GM19468 (cell line): Measurements from ENCODE around the gene CDYL2.
"Not testable (repeated sequence)": the region's sequence is repeated elsewhere in the genome, so short reads cannot be mapped to it uniquely, and the experiment has no call there.

Experiments used
- ATAC-seq: cut with Tn5 transposase; IDR thresholded peaks from one replicate; pipeline ENCODE4 v1.9.1; 2021; ENCODE audit warnings: mild to moderate bottlenecking, moderate library complexity, moderate number of reproducible peaks; ENCODE audit not compliant: unreplicated experiment; ENCODE audit errors: extremely low read depth

The CDYL2 gene

GRCh38 chr16:80809366-80809765 lies 5.0 kb upstream of the CDYL2 start:
- ATAC-seq: no peak

GRCh38 chr16:80807906-80808305 lies 3.5 kb upstream of the CDYL2 start:
- ATAC-seq: no peak

- ATAC-seq: no peak
These were observed 2.5 kb upstream of the CDYL2 start for GRCh38 chr16:80806927-80807340.

DNA sequence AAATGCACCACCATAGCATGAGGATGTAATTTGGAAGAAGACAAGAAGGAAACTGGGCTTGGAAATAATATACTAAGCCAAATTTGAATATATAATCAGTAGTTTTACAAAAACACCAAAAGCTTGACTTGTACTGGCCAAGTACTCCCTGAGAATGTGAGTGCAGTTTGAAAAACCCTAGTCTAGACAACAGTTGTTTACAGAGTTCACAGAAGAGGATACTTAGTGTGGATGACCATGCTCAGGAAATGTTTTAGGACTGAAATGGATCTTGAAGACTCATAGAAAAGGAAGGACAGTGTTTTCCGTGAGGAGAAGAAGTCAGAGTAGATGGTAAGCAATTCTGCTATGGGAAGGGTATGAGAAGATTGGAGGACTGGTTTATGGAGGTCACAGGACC lies 1.9 kb upstream of the CDYL2 start:
- no peak for ATAC-seq

DNA sequence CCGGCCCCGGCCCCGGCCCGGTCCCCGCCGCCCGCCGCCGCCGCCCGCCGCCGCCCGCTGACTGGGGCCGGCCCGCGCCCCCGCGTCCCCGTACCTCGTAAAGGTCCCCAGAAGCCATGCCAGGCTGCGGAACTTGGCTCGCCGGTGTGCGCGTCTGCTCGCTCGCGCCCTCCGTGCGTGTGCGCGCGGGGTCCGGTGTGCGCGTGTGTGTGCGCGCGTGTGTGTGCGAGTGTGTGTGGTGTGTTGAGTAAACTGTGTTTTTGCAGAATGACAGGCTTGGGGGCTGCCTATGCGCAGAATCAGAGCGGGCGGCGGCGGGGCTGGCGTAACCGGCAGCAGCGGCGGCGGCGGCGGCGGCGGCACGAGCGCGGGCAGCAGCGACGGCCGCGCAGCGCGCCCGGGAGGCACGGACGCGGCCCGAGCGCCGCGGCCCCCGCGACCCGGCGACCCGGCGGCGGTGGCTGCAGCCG lies 307 bp downstream of the CDYL2 start:
- peak; percentile 21 for ATAC-seq

DNA sequence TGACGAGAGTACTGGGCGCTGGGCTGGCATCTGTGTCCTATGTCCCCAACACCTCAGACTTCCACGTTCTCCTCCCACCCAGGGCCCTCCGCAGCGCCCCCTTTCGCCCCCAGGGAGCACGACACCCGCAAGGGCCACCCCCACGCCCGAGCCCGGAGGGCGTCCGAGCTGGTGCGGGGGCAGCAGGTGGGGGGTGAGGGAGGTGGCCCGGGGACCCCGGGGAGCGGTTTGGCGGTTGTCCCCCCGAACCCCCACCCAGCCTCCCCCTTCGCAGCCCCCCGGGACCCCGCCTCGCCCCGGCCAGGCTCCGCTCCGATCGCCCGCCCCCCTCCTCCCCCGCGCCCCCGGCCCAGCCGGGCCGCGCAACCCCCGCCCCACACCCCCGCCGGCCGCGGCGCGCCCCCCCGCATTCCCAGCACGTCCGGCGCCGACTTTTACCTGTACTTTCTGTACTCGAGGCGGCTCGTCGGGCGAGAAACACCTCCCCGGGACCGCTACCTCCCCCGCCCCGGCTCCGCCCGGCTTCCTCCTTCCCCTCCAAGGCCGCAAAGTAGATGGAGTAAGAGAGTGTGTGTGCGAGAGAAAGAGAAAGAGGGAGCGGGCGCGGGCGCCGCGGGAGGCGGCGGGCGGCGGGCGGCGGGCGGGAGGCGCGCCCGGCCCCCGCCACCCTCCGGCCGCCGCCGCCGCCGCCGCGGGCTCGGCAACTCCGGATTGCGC lies 901 bp downstream of the CDYL2 start:
- ATAC-seq: no peak

DNA sequence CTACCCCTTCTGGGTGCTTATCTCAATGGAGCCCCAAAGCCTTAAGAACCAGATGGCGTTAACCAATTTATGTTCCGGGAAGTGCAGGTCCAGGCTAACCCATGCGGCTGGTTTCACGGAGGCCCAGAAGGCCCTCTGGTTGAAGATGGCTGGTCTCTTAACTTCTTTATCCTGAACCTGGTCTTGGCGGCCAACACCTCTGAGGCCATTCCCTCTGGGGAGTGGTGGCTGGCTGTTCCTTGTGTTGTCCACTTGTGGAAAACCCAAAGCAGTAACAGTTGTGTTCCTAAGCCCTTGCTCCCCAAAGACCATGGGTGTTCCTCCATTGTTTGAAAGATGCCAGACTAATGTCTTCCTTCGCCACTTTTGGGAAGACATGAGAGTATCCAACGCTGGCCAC lies 1.5 kb downstream of the CDYL2 start:
- ATAC-seq: no peak

DNA sequence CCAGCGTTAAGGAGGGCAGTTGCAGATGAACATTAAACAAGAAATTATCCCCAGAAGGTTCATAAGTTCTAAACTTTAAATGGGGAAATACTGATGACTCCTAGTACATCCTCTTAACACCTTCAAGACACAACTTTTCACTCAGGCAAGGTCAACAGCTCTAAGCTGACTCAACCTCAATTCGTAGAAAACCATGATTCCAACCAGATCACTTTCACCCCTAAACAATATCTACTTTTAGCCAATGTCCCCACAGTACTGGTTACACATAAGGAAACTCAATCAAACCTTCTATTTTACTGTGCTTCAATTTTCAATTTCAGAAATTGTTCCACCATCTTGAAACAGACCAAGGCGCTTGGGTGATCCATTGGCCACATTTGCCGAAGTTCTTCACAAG lies 2.3 kb downstream of the CDYL2 start:
- ATAC-seq: no peak

GRCh38 chr16:80794071-80794470 lies 10.3 kb downstream of the CDYL2 start:
- no peak for ATAC-seq

GRCh38 chr16:80792031-80792430 lies 12.4 kb downstream of the CDYL2 start:
- no peak for ATAC-seq

GRCh38 chr16:80791411-80791810 lies 13.0 kb downstream of the CDYL2 start:
- ATAC-seq: no peak

- ATAC-seq: no peak
These were observed 13.6 kb downstream of the CDYL2 start for GRCh38 chr16:80790751-80791150.

DNA sequence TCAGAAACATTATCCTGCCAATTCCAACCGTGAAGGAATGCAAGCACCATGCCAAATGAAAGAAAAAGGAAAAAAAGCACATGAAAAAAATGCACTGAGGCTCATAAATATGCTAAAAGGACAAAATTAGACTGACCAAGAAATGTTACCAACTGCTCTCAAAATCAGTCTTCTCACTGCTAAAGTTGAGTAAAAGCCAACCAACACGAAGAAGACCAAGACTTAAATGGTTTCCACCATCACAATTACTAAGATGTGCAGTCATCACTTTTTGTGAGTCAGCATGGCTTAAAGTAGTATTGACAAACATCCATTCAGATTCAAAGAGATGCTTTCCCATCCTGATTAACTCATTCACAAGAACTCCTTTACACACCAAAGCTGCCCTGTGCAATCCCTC lies 16.4 kb downstream of the CDYL2 start:
- no peak for ATAC-seq

DNA sequence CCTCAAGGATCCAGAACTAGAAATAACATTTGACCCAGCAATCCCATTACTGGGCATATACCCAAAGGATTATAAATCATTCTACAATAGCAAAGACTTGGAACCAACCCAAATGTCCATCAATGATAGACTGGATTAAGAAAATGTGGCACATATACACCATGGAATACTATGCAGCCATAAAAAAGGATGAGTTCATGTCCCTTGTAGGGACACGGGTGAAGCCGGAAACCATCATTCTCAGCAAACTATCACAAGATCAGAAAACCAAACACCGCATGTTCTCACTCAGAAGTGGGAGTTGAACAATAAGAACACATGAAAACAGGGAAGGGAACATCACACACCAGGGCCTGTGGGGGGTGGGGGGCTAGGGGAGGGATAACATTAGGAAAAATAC lies 17.8 kb downstream of the CDYL2 start:
- ATAC-seq: not testable (repeated sequence)

DNA sequence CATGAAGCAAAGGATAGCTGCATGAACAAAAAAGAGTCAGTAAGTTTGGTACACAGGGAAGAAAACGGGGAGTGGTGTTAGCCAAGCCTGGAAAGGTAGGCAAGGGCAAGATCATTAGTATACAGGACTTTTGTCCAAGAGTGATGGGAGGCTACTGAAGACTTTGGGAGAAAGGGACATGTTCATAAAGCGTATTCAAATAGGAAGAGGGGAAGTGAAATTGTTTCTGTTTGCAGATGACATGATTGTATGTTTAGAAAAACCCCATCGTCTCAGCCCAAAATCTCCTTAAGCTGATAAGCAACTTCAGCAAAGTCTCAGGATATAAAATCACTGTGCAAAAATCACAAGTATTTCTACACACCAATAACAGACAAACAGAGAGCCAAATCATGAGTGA lies 19.4 kb downstream of the CDYL2 start:
- no peak for ATAC-seq

GRCh38 chr16:80778703-80779102 lies 25.7 kb downstream of the CDYL2 start:
- ATAC-seq: no peak

GRCh38 chr16:80776856-80777255 lies 27.5 kb downstream of the CDYL2 start:
- ATAC-seq: no peak

DNA sequence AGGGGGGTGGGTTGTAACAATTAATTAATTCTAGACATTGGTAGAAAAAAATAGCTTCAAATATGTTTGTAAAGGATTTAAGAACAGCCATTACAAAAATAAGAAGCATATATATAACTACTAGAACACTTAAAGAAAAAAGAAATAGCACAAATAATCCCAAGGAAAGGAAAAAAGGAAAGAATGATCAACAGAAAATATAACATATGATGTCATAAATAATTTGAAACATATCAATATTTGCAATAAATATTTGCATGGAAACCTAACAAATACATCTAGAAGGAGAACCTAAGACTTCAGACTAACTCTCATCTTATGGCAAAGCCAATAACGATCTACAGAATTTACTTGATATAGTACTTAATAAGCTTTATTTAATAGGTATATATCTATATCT lies 28.9 kb downstream of the CDYL2 start:
- ATAC-seq: no peak

DNA sequence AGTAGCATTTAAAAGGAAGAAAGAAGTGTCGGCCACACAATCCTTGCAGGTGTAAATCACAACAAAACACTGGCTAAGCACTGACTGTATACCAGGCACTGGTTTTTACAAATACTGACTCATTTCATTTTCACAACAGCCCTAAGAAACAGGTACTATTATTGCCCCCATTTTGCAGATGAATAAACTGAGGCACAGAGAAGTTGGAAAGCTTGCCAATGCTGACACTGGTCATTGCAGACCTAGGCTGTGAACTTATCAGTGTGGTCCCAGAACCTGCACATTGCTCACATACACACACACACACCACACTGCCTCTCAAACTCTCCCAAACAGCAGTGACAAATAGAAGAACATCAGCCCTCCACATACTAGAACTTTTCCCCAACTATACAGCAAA lies 37.6 kb downstream of the CDYL2 start:
- no peak for ATAC-seq

GRCh38 chr16:80759419-80760162 lies 44.8 kb downstream of the CDYL2 start:
- peak; percentile 35 for ATAC-seq

GRCh38 chr16:80754476-80754875 lies 49.9 kb downstream of the CDYL2 start:
- no peak for ATAC-seq

- no peak for ATAC-seq
These were observed 51.9 kb downstream of the CDYL2 start for GRCh38 chr16:80752541-80752940.
